GM12878 (cell line): ENCODE measurements around the gene PRR5L. TPM values are rescaled to one million over a fixed set of nuclear protein-coding genes. Genes with fewer than 3 reads are reported as not detected.

Source experiments
- ATAC-seq: fragments of 200-7000 bp; cut with Tn5 transposase; 3 replicates; pipeline ENCODE4 v1.9.1; 2020; ENCODE audit warnings: mild to moderate bottlenecking, moderate library complexity
- BruUV-seq: library from RNA; stranded (reverse); fragments of 400-500 nt; replicated peaks from 2 replicates; lab custom pipeline; 2021; lab: Mats Ljungman, UMichigan
- CTCF ChIA-PET: fragments of 300-600 bp; sonication (Branson Sonifier 250); formaldehyde crosslinking; extraction: SDS; loops from one replicate; lab custom pipeline; 2021; ENCODE audit warnings: inconsistent platforms; lab: Yijun Ruan, JAX
- POLR2A ChIA-PET: fragments of 350-600 bp; formaldehyde crosslinking; extraction: SDS; loops from one replicate; lab custom pipeline; 2021; ENCODE audit warnings: inconsistent platforms; lab: Charles Lee
- RAD21 ChIA-PET: fragments of 300-600 bp; sonication (Branson Sonifier 250); formaldehyde crosslinking; loops from one replicate; lab custom pipeline; 2023; ENCODE audit warnings: antibody characterized with exemption; ENCODE audit not compliant: unreplicated experiment; lab: Charles Lee
- SMC1A ChIA-PET: fragments of 300-600 bp; sonication (Branson Sonifier 250); formaldehyde crosslinking; loops from one replicate; lab custom pipeline; 2023; ENCODE audit not compliant: unreplicated experiment, uncharacterized antibody; lab: Charles Lee
- DNase-seq: peaks from one replicate; pipeline ENCODE4 v3.0.0-alpha.2; 2011; ENCODE audit warnings: low read depth, low spot score
- FAIRE-seq: peaks from 3 replicates; lab custom pipeline; 2011; peaks lifted over from hg19 to GRCh38; lab: Jason Lieb, UNC
- H2AFZ ChIP-seq: 2 replicates; pipeline ENCODE4 v1.6.0; 2011; ENCODE audit warnings: low read depth, low read length, control low read depth; ENCODE audit not compliant: control insufficient read depth
- H3K27ac ChIP-seq: 2 replicates; pipeline ENCODE4 v1.5.1; 2011; ENCODE audit warnings: control low read depth; ENCODE audit not compliant: control insufficient read depth, insufficient read depth
- H3K27me3 ChIP-seq, 2 experiments: replicated peaks in 1 of 2; 2 replicates each; pipeline versions ENCODE4 v1.6.0 to v1.6.1; 2011; ENCODE audit warnings: low read length in 1 of 2; ENCODE audit not compliant: control insufficient read depth in 2 of 2, insufficient read depth in 2 of 2
- H3K36me3 ChIP-seq, 2 experiments: 2 replicates each; pipeline ENCODE4 v1.5.1; 2011; ENCODE audit warnings: low read length in 1 of 2; ENCODE audit not compliant: control insufficient read depth in 2 of 2, insufficient read depth in 2 of 2
- H3K4me1 ChIP-seq: 2 replicates; pipeline ENCODE4 v1.6.1; 2011; ENCODE audit warnings: mild to moderate bottlenecking, low read length, moderate library complexity, mixed read lengths; ENCODE audit not compliant: control insufficient read depth, insufficient read depth
- H3K4me2 ChIP-seq: 2 replicates; pipeline ENCODE4 v1.6.0; 2011; ENCODE audit warnings: control low read depth; ENCODE audit not compliant: control insufficient read depth, insufficient read depth
- H3K4me3 ChIP-seq: fragments of 200-600 bp; sonication (generic); 2 replicates; pipeline ENCODE4 v1.5.1; 2016
- H3K79me2 ChIP-seq: 2 replicates; pipeline ENCODE4 v1.6.0; 2011; ENCODE audit warnings: low read length; ENCODE audit not compliant: control insufficient read depth, insufficient read depth
- H3K9ac ChIP-seq: 2 replicates; pipeline ENCODE4 v1.8.0; 2011; ENCODE audit warnings: low read length, control low read depth, mixed read lengths; ENCODE audit not compliant: control insufficient read depth, insufficient read depth
- H3K9me3 ChIP-seq: replicated peaks from 3 replicates; pipeline ENCODE4 v1.5.1; 2011; ENCODE audit warnings: mild to moderate bottlenecking, low read length; ENCODE audit not compliant: control insufficient read depth, insufficient read depth
- H4K20me1 ChIP-seq: 2 replicates; pipeline ENCODE4 v1.6.0; 2011; ENCODE audit not compliant: control insufficient read depth, insufficient read depth
- CBX5 ChIP-seq: sonication (generic); IDR thresholded peaks from 2 replicates; pipeline ENCODE4 v1.6.1; 2016; ENCODE audit warnings: low read depth, moderate library complexity, mild to moderate bottlenecking, inconsistent platforms
- KDM1A ChIP-seq: fragments of 200-600 bp; sonication (generic); IDR thresholded peaks from 2 replicates; pipeline ENCODE4 v1.6.1; 2016; ENCODE audit warnings: borderline replicate concordance
- PAX5 ChIP-seq: IDR thresholded peaks from 2 replicates; pipeline ENCODE4 v1.6.1; 2011; ENCODE audit warnings: low read depth, low read length, borderline replicate concordance
- PML ChIP-seq: IDR thresholded peaks from 2 replicates; pipeline ENCODE4 v1.6.1; 2012; ENCODE audit warnings: low read length, inconsistent platforms
- RFX5 ChIP-seq: IDR thresholded peaks from 2 replicates; pipeline ENCODE4 v1.6.1; 2011; ENCODE audit warnings: low read depth, low read length, improper control_type of control experiment
- WGBS: methylation state at CpG from one replicate; pipeline ENCODE4 v1.1.6; 2016; ENCODE audit warnings: low lambda C conversion rate; ENCODE audit not compliant: insufficient replicate concordance, insufficient coverage; ENCODE audit errors: missing lambda C conversion rate; 5-methylcytosine and 5-hydroxymethylcytosine counted together
- in situ Hi-C: fragments of 300-500 bp; cut with MboI; formaldehyde crosslinking; loops from 9 replicates; pipeline ENCODE4 v1.14.3; 2018; ENCODE audit warnings: mixed read lengths
- intact Hi-C: fragments of 100-400 bp; cut with micrococcal nuclease; formaldehyde crosslinking; loops from one replicate; pipeline ENCODE4 v1.14.2; 2022; ENCODE audit not compliant: unreplicated experiment
- polyA plus RNA-seq, 11 experiments: library from polyadenylated mRNA; depleted of rRNA in 4 of 11; unstranded in 6 of 11; stranded (reverse) in 5 of 11; fragments of >200 nt; fragmentation: Nextera tagmentation in 4 of 11; fragmentation: Illumina TruSeq in 1 of 11; extraction: Ambion mirVana in 4 of 11; extraction: Trizol in 1 of 11; gene quantifications; 1 replicate in 1 of 11; 2 replicates in 10 of 11; pipeline versions ENCODE4 v1.2.1 to v1.2.3, GENCODE V29; 2011 to 2016; ENCODE audit warnings: inconsistent platforms in 2 of 11, missing spikeins in 2 of 11, low read depth in 1 of 11
- total RNA-seq, 4 experiments: library from RNA; depleted of rRNA in 3 of 4; stranded (reverse); fragments of >200 nt in 3 of 4; fragmentation: Illumina TruSeq in 1 of 4; extraction: Trizol in 1 of 4; gene quantifications; 2 replicates each; pipeline versions ENCODE4 v1.2.1 to v1.2.3, GENCODE V29; 2013 to 2021
- TF ChIP-seq, protein P1 (sequence below): fragments of 150-350 bp; IDR thresholded peaks from 2 replicates; pipeline ENCODE4 v1.6.1; 2014; ENCODE audit warnings: mild to moderate bottlenecking, low read depth, low read length

The PRR5L gene
- total and polyA plus RNA-seq, 10 of the 15 experiments (the other 5 are each of a cell fraction or from before 2014, with no cell fraction given), result 0.11 to 4.2 (median 0.67) TPM; not detected in 1

DNA sequence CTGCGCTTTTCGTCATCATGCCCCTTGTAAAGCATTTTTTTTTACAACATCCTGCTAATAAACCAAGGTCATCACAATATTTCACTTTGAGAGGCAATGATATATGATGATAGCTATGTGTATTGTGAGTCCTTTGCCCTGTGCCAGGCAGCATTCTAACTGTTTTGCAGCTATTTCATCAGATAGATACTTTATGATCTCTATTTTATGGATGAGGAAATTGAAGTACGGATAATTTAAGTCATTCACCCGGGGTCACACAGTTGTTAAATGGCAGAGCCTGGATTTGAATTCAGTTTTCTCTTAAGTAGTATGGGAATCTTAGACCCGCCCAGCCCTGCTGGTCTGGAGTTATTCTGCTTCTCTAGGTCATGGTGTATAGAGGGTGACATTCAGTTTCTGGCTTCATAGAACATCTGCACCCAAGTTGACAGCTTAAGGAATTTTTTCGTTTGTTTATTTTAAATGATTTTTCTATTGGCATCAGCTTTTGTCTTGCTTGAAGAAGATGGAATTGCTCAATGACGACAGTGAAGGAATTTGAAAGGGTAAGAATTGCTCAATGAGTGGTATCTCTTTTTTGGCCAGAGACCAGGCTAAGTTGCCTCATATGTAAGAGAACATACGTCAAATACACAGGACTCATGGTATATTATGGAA is 926 bp downstream of the PRR5L start (continued):
- TF ChIP-seq, protein P1, sequence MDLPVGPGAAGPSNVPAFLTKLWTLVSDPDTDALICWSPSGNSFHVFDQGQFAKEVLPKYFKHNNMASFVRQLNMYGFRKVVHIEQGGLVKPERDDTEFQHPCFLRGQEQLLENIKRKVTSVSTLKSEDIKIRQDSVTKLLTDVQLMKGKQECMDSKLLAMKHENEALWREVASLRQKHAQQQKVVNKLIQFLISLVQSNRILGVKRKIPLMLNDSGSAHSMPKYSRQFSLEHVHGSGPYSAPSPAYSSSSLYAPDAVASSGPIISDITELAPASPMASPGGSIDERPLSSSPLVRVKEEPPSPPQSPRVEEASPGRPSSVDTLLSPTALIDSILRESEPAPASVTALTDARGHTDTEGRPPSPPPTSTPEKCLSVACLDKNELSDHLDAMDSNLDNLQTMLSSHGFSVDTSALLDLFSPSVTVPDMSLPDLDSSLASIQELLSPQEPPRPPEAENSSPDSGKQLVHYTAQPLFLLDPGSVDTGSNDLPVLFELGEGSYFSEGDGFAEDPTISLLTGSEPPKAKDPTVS, result no peak
- no peak for TF ChIP-seq CBX5

DNA sequence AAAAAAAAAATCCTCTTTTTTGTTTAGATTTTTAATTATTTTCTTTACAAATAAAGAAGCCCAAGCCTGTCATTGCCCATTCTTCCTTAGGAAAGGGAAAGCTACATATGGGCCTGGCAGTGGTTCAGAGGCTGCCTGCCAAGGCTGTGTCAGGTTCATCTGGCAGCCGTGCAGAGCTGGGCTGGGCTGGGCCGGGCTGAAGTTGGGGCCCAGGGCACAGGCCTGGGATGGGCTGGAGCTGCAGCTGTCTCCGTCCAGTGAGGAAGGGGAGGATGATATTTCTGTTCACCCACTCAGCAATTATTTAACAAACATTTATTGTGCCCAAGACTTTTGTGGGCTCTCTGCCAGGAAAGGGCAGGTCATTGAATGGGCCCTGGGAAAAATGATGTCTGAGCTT is 4.6 kb downstream of the PRR5L start:
- 15% methylated on average over 3 of the region's 3 CpGs for WGBS
- Histone ChIP-seq H3K27me3 (peaks cover 1 to 6% of the 10 kb centered on the region in 2 experiments; a peak in 2 of 4 replicates), H3K9me3 (no peaks in the 10 kb centered on the region), H3K4me1 (no peaks in the 10 kb centered on the region), H2AFZ (no peak overlapping the region), H3K27ac (no peak overlapping the region), H3K79me2 (no peaks in the 10 kb centered on the region), H3K4me3 (no peak overlapping the region), H3K9ac (no peak overlapping the region), H4K20me1 (no peaks in the 10 kb centered on the region), H3K4me2 (no peak overlapping the region), H3K36me3 (no peaks in the 10 kb centered on the region)
- BruUV-seq, result no TSS peak
- in situ Hi-C loops, result loop anchor here (10.0 kb wide), 1 partner anchor 174 kb away; no protein-coding TSS in a partner anchor
- intact Hi-C loops, result no loop called here
- ATAC-seq (no peak), DNase-seq (no peak), FAIRE-seq (no peak)
- POLR2A ChIA-PET, result no interaction called here
- CTCF ChIA-PET, result interaction anchor here (0.6 to 18.4 kb wide), 8 partner anchors 8 to 446 kb away, joined by 3 to 286 read pairs (median 4); no protein-coding TSS in a partner anchor
- SMC1A ChIA-PET, result interaction anchor here (3.3 kb wide), 1 partner anchor 178 kb away, joined by 20 read pairs; no protein-coding TSS in a partner anchor
- TF ChIP-seq KDM1A (no peak), RFX5 (no peak), PML (no peak), PAX5 (no peak)
- RAD21 ChIA-PET, result interaction anchor here (1.2 to 4.0 kb wide), 3 partner anchors 8 to 192 kb away, joined by 3 to 19 read pairs (median 4); no protein-coding TSS in a partner anchor
